Hepatocyte (in vitro differentiated cells): ENCODE results near the gene ITGB7.
"Not testable (repeated sequence)": the region's sequence is repeated elsewhere in the genome, so short reads cannot be mapped to it uniquely, and the experiment has no call there.

Experiments
- EZH2 ChIP-seq: fragments of 200-600 bp; sonication (generic); IDR thresholded peaks from 2 replicates; pipeline ENCODE4 v1.6.1; 2016; ENCODE audit warnings: antibody characterized with exemption, mild to moderate bottlenecking, borderline replicate concordance
- EZH2phosphoT487 ChIP-seq: fragments of 200-600 bp; sonication (generic); IDR thresholded peaks from one replicate; pipeline ENCODE4 v1.6.1; 2018; ENCODE audit warnings: antibody characterized with exemption, mild to moderate bottlenecking, low read depth, moderate library complexity; ENCODE audit not compliant: unreplicated experiment, severe bottlenecking
- TF ChIP-seq, protein P1 (sequence below): fragments of 200-600 bp; sonication (generic); IDR thresholded peaks from 2 replicates; pipeline ENCODE4 v1.5.1; 2016; ENCODE audit warnings: antibody characterized with exemption, mild to moderate bottlenecking; ENCODE audit not compliant: poor library complexity

DNA sequence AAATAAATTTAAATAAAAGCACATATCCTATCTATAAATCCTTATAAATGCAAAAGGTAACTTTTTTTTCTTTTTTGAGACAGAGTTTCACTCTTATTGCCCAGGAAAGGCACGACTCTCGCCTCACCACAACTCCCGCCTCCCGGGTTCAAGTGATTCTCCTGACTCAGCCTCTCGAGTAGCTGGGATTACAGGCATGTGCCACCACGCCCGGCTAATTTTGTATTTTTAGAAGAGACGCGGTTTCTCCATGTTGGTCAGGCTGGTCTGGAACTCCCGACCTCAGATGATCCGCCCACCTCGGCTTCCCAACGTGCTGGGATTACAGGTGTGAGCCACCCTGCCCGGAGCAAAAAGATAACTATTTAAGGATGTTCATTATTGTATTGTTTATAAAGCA, 28.2 kb downstream of the ITGB7 start:
- TF ChIP-seq, protein P1, sequence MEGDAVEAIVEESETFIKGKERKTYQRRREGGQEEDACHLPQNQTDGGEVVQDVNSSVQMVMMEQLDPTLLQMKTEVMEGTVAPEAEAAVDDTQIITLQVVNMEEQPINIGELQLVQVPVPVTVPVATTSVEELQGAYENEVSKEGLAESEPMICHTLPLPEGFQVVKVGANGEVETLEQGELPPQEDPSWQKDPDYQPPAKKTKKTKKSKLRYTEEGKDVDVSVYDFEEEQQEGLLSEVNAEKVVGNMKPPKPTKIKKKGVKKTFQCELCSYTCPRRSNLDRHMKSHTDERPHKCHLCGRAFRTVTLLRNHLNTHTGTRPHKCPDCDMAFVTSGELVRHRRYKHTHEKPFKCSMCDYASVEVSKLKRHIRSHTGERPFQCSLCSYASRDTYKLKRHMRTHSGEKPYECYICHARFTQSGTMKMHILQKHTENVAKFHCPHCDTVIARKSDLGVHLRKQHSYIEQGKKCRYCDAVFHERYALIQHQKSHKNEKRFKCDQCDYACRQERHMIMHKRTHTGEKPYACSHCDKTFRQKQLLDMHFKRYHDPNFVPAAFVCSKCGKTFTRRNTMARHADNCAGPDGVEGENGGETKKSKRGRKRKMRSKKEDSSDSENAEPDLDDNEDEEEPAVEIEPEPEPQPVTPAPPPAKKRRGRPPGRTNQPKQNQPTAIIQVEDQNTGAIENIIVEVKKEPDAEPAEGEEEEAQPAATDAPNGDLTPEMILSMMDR = not testable (repeated sequence)
- TF ChIP-seq EZH2, EZH2phosphoT487: not testable (repeated sequence)
